ENCODE data around the gene USP12.

The USP12 gene

GRCh38 chr13:27065582-27065981 lies 106.0 kb downstream of the USP12 start:
- no peak for DNase-seq

DNA sequence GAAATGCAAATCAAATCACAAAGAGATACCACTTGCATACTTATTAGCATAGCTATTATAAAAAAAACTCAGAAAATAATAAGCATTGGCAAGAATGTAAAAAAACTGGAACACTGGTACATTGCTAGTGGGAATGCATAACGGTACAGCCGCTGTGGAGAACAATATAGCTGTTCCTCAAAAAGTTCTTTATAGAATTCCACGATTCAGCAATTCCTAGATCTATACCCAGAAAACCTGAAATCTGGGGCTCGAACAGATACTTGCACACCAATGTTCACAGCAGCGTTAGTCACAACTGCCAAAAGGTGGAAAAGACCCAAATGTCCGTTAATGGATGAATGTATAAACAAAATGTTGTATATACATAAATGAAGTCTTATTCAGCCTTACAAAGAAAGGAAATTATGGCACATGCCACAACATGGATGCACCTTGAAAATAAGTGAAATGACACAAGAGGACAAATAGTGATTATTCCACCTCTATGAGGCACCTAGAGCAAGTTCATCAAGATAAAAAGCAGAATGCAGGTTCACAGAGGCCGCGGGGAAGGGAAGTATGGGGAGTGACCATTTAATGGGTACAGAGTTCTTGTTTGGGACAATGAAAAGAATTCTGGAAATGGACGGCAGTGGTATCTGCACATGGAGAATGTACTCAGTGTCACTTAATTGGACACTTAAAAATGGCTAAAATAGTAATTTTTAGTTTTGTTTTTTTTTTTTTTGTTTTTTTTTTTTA lies 107.2 kb downstream of the USP12 start:
- DNase-seq: no peak

GRCh38 chr13:27057817-27058216 lies 113.8 kb downstream of the USP12 start:
- DNase-seq: no peak

GRCh38 chr13:27055526-27055925 lies 116.1 kb downstream of the USP12 start:
- DNase-seq: no peak

DNA sequence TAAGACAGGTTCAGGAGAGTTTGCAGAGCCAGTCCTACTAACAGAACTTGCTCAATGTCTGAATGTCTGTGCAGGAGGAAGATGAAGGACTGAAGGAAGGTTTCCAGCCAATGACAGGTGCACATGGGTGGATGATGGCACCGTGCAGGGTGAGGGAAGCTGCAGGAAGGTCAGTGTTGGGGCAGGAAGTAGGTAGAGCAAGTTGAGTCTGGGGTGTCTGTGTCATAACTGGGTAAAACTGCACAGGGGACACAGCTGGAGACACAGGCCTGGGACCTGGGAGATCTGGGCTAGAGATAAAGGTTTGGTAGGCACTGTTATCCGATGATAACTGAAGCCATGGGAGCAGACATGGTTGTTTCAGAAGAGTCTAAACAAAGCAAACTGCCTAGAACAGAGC lies 116.9 kb downstream of the USP12 start:
- no peak for DNase-seq

GRCh38 chr13:27053902-27054595 lies 117.6 kb downstream of the USP12 start:
- no peak for DNase-seq

DNA sequence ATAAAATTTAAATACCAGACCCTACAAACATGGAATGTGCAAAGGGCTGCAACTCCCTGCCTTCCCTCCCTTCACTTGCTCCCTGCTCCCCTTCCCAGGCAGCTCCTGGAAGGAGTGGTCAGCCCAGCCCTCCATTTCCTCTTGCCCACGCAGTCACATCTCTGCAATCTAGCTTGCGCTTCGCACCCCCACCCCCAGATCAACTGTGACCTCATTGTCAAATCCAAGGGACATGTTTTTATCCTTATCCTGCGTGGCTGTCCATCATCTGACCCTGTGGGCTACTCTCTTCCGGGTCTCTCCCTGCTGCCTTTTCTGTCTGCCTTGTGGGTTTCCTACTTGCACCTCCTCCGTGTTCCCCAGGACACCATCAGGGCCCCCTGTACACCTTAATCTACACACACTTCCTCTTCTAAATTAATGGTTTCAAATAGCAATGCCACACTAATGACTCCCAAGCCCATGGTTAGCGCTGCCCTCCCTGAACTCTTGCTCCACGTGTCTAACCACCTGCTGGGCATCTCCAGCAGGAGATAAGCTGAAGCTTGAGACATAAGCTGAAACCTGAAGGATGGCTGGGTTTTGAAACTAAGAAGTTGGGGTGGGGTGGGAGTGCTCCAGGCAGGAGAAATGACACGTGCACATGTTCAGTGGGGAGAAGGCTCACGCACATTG lies 118.3 kb downstream of the USP12 start:
- DNase-seq: no peak

DNA sequence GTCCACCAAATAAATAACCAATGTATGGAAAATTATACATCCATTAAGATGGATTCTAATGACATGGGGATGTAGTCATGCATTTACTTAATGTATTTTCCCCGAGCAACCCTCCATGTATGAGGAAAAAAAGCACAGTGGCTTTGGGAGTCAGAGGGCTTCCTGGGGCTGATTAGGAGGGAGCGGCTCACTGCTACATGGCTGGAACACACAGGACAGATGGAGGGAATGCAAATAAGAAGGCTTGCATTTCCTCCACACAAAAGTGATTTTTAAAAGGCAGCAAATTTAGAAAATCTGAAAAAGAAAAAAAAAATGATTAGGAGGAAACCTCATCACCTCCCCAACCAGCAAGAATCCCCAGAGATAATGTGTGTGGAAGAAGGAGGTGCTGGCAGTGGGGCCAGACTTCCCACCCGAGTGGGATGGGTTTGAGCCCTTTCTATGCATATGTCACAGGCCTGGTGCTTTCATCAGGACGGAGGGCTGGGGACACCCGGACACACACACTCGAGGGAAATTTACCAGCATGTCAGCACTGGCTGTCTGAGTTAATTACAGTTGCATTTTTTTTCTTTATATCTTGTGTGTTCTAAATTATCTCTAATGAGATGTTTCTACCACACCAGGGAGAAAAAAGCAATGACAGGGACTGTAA lies 118.9 kb downstream of the USP12 start:
- no peak for DNase-seq

DNA sequence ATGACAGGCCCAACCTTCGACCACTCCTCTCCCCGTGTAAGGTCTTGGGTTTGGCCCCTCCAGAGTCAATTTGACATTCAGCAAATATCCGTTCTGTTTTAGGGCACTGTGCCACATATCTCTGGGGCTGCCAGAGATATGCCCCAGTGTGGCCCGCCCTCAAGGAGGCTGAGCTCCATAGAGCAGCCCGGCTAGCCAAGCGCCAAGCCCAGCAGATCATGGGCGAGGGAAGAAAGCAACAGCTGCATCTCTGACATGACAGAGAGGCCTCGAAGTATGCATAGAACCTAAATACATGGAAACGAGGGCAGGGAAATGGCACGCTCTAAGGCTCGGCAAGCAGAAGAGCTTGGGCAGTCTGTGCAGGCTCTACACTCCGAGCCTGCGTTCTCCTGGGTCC lies 124.5 kb downstream of the USP12 start:
- no peak for DNase-seq

GRCh38 chr13:27044837-27045570 lies 126.6 kb downstream of the USP12 start:
- no peak for DNase-seq

- DNase-seq: no peak
Observed at GRCh38 chr13:27043013-27043412, 128.6 kb downstream of the USP12 start.

GRCh38 chr13:27041341-27041740 lies 130.3 kb downstream of the USP12 start:
- no peak for DNase-seq

- DNase-seq: no peak
Observed at GRCh38 chr13:27040826-27041108, 130.8 kb downstream of the USP12 start.

- DNase-seq: no peak
Observed at GRCh38 chr13:27039171-27039701, 132.4 kb downstream of the USP12 start.

DNA sequence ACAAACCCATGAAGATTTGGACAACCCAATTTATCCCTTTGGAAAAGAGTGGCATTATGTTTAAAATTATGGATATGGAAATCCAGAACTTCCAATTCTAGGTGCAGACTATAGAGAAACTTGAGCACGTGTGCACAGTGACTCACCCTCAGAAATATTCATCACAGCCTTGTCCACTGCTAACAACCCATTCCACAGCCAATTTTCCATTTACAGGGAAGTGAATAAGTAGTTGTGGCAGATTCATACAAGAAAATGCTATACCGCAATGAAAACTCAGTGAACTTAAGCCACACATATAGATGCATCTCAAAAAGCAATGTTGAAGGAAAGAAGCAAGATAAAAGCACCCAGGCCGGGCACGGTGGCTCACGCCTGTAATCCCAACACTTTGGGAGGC lies 133.3 kb downstream of the USP12 start:
- no peak for DNase-seq

GRCh38 chr13:27037571-27037970 lies 134.0 kb downstream of the USP12 start:
- DNase-seq: no peak

- no peak for DNase-seq
Observed at GRCh38 chr13:27037171-27037570, 134.4 kb downstream of the USP12 start.

GRCh38 chr13:27036236-27036981 lies 135.2 kb downstream of the USP12 start:
- DNase-seq: no peak

DNA sequence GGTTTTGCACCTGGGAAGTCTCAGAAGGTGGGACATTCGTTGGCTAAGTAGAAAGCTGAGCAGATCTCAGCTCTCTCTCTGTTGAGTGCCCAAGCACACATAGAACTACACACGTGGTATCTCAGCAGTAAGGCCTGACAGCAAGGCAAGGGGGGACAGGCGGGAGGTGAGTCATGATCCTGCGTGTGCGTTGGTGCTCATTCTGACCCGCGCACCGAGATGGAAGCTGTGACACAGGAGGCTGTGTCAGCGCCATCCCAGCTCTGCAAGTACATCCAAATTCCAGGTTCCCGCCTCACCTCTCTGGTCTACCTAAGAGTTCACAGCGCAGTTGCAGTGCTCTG lies 135.7 kb downstream of the USP12 start:
- no peak for DNase-seq

DNA sequence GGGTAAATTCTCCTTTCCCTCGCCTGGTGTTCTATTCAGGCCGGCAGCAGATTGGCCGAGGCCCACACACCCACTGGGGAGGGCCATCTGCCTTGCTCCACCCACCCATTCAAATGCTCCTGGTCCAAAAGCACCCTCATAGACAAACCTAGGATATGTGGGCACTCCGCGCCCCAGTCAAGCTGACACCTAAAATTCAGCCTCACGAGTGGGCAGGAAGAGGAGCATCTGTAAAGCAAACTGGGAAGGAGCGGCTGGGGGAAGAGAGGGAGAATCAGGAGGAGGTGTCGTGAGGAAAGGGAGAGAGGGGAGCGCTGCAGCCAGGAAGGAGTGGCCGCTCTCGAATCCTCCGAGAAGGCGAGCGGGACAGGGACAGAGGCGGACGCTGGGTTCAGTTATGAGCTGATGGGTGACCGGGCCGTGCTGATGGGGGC lies 136.9 kb downstream of the USP12 start:
- no peak for DNase-seq

GRCh38 chr13:27028683-27029480 lies 142.7 kb downstream of the USP12 start:
- no peak for DNase-seq

Measured in stimulated activated naive CD4-positive, alpha-beta T cell treated with Interleukin-2 at 50 U/mL for 16 hours (primary cell).